Ovary (tissue), 3 donors: Measurements from ENCODE around the gene KIF13A.

ENCODE experiments used
- EP300 ChIP-seq: sonication (generic); formaldehyde crosslinking; IDR thresholded peaks from one replicate; pipeline ENCODE4 v1.6.1; 2017; ENCODE audit warnings: antibody characterized with exemption
- POLR2A ChIP-seq: fragments of 450-650 bp; IDR thresholded peaks from one replicate; pipeline ENCODE4 v1.6.1; 2017; ENCODE audit warnings: antibody characterized with exemption, mild to moderate bottlenecking, moderate library complexity
- TF ChIP-seq, protein P1 (sequence below), 3 donors: fragments of 450-650 bp in 2 of 3; fragments of 200-600 bp in 1 of 3; IDR thresholded peaks; one replicate each; pipeline versions ENCODE4 v1.5.1 to v1.8.0; 2016 to 2022; ENCODE audit warnings: antibody characterized with exemption in 3 of 3, mild to moderate bottlenecking in 1 of 3
- donor health status: DM: no; HTN: no; CAD: no.

- TF ChIP-seq, protein P1, sequence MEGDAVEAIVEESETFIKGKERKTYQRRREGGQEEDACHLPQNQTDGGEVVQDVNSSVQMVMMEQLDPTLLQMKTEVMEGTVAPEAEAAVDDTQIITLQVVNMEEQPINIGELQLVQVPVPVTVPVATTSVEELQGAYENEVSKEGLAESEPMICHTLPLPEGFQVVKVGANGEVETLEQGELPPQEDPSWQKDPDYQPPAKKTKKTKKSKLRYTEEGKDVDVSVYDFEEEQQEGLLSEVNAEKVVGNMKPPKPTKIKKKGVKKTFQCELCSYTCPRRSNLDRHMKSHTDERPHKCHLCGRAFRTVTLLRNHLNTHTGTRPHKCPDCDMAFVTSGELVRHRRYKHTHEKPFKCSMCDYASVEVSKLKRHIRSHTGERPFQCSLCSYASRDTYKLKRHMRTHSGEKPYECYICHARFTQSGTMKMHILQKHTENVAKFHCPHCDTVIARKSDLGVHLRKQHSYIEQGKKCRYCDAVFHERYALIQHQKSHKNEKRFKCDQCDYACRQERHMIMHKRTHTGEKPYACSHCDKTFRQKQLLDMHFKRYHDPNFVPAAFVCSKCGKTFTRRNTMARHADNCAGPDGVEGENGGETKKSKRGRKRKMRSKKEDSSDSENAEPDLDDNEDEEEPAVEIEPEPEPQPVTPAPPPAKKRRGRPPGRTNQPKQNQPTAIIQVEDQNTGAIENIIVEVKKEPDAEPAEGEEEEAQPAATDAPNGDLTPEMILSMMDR (IDR thresholded peaks at IDR 0.05) = no peak
- no peak for TF ChIP-seq POLR2A
- TF ChIP-seq EP300 = no peak
Measured at GRCh38 chr6:17994019-17994418, 6.6 kb upstream of the KIF13A start.
